ENCODE results near the gene MYO18A. TPM values are rescaled to one million over a fixed set of nuclear protein-coding genes. Genes with fewer than 3 reads are reported as not detected.
"Not testable (repeated sequence)": the region's sequence is repeated elsewhere in the genome, so short reads cannot be mapped to it uniquely, and the experiment has no call there.

MYO18A gene
- polyA plus RNA-seq, 4 donors, result 33.4 to 54.3 (median 42.5) TPM

GRCh38 chr17:29148790-29149430 is 31.3 kb downstream of the MYO18A start:
- DNase-seq (ENCODE audit: low read depth in 4 of 4, low spot score in 2 of 4), result peak in 3 of 4 donors; percentile 77 to 90 (median 90)

- DNase-seq (ENCODE audit: low read depth in 4 of 4, low spot score in 2 of 4), result no peak
These were observed 31.9 kb downstream of the MYO18A start for GRCh38 chr17:29148257-29148789.

GRCh38 chr17:29147682-29148081 is 32.5 kb downstream of the MYO18A start:
- no peak for DNase-seq (ENCODE audit: low read depth in 4 of 4, low spot score in 2 of 4)

- DNase-seq (ENCODE audit: low read depth in 4 of 4, low spot score in 2 of 4), result not testable (repeated sequence)
These were observed 33.0 kb downstream of the MYO18A start for GRCh38 chr17:29147228-29147627.

GRCh38 chr17:29146369-29146972 is 33.7 kb downstream of the MYO18A start:
- no peak for DNase-seq (ENCODE audit: low read depth in 4 of 4, low spot score in 2 of 4)

GRCh38 chr17:29145289-29146073 is 34.7 kb downstream of the MYO18A start:
- DNase-seq (ENCODE audit: low read depth in 4 of 4, low spot score in 2 of 4), result peak in 1 of 4 donors; percentile 50

- no peak for DNase-seq (ENCODE audit: low read depth in 4 of 4, low spot score in 2 of 4)
These were observed 36.3 kb downstream of the MYO18A start for GRCh38 chr17:29143894-29144293.

GRCh38 chr17:29141514-29141876 is 38.7 kb downstream of the MYO18A start:
- DNase-seq (ENCODE audit: low read depth in 4 of 4, low spot score in 2 of 4), result no peak

GRCh38 chr17:29140631-29141513 is 39.3 kb downstream of the MYO18A start:
- DNase-seq (ENCODE audit: low read depth in 4 of 4, low spot score in 2 of 4), result peak in 1 of 4 donors; percentile 46

- DNase-seq (ENCODE audit: low read depth in 4 of 4, low spot score in 2 of 4), result peak in 1 of 4 donors; percentile 73
These were observed 40.1 kb downstream of the MYO18A start for GRCh38 chr17:29140051-29140621.

GRCh38 chr17:29138971-29139691 is 41.1 kb downstream of the MYO18A start:
- no peak for DNase-seq (ENCODE audit: low read depth in 4 of 4, low spot score in 2 of 4)

GRCh38 chr17:29138184-29138955 is 41.8 kb downstream of the MYO18A start:
- DNase-seq (ENCODE audit: low read depth in 4 of 4, low spot score in 2 of 4), result no peak

- no peak for DNase-seq (ENCODE audit: low read depth in 4 of 4, low spot score in 2 of 4)
These were observed 43.0 kb downstream of the MYO18A start for GRCh38 chr17:29136998-29137730.

GRCh38 chr17:29135464-29135863 is 44.7 kb downstream of the MYO18A start:
- no peak for DNase-seq (ENCODE audit: low read depth in 4 of 4, low spot score in 2 of 4)

- DNase-seq (ENCODE audit: low read depth in 4 of 4, low spot score in 2 of 4), result no peak
These were observed 47.0 kb downstream of the MYO18A start for GRCh38 chr17:29133121-29133713.

GRCh38 chr17:29131814-29132682 is 48.1 kb downstream of the MYO18A start:
- no peak for DNase-seq (ENCODE audit: low read depth in 4 of 4, low spot score in 2 of 4)

GRCh38 chr17:29129731-29130130 is 50.5 kb downstream of the MYO18A start:
- DNase-seq (ENCODE audit: low read depth in 4 of 4, low spot score in 2 of 4), result no peak
